A549 (cell line): ENCODE results near the gene IL5RA. TPM values are rescaled to one million over a fixed set of nuclear protein-coding genes. Genes with fewer than 3 reads are reported as not detected.

Experiments used
- ATAC-seq, 2 experiments: fragments of 200-7000 bp in 1 of 2; fragments of >200 bp in 1 of 2; cut with Nextera tagmentation in 1 of 2; cut with Tn5 transposase in 1 of 2; 3 replicates each; pipeline versions ENCODE4 v1.8.0 to v1.9.1; 2018 to 2020; ENCODE audit warnings: mild to moderate bottlenecking in 1 of 2, moderate library complexity in 1 of 2
- CTCF ChIA-PET: fragments of 300-600 bp; sonication (Branson Sonifier 250); formaldehyde crosslinking; extraction: SDS; loops from one replicate; lab custom pipeline; 2021; ENCODE audit warnings: antibody characterized with exemption, inconsistent platforms; lab: Yijun Ruan, JAX
- POLR2A ChIA-PET: fragments of 350-600 bp; formaldehyde crosslinking; extraction: SDS; loops from one replicate; lab custom pipeline; 2021; ENCODE audit warnings: antibody characterized with exemption, inconsistent platforms; lab: Yijun Ruan, JAX
- DNase-seq, 2 experiments: peaks; one replicate each; pipeline versions ENCODE4 v3.0.0 to v3.0.0-alpha.2; 2011 to 2016; ENCODE audit warnings: low read depth in 1 of 2, low spot score in 1 of 2
- FAIRE-seq: peaks from 2 replicates; lab custom pipeline; 2011; peaks lifted over from hg19 to GRCh38; lab: Jason Lieb, UNC
- H3K27ac ChIP-seq, 2 experiments: fragments of >200 bp; sonication (Bioruptor Twin); formaldehyde crosslinking; 3 replicates each; pipeline ENCODE4 v1.5.1; 2016 to 2017
- H3K4me1 ChIP-seq: fragments of >200 bp; sonication (Bioruptor Twin); formaldehyde crosslinking; 3 replicates; pipeline ENCODE4 v1.6.1; 2016
- H3K4me2 ChIP-seq: fragments of >200 bp; sonication (Bioruptor Twin); formaldehyde crosslinking; 3 replicates; pipeline ENCODE4 v1.6.1; 2016
- H3K4me3 ChIP-seq: fragments of >200 bp; sonication (Bioruptor Twin); formaldehyde crosslinking; 3 replicates; pipeline ENCODE4 v1.5.1; 2016
- H3K9me3 ChIP-seq: fragments of >200 bp; sonication (Bioruptor Twin); formaldehyde crosslinking; 3 replicates; pipeline ENCODE4 v1.6.1; 2016
- BHLHE40 ChIP-seq: IDR thresholded peaks from 2 replicates; pipeline ENCODE4 v1.6.1; 2012; ENCODE audit warnings: low read depth, low read length, inconsistent platforms
- CBX2 ChIP-seq: fragments of 200-600 bp; sonication (generic); IDR thresholded peaks from 2 replicates; pipeline ENCODE4 v1.6.1; 2016; ENCODE audit warnings: low read depth, mild to moderate bottlenecking, borderline replicate concordance
- CEBPB ChIP-seq, 2 experiments: fragments of >200 bp in 1 of 2; sonication (Bioruptor Twin) in 1 of 2; formaldehyde crosslinking in 1 of 2; IDR thresholded peaks; 2 replicates each; pipeline ENCODE4 v1.6.1; 2012 to 2016
- CHD2 ChIP-seq: fragments of 150-350 bp; IDR thresholded peaks from 2 replicates; pipeline ENCODE4 v1.6.1; 2014; ENCODE audit warnings: low read length; ENCODE audit not compliant: partially characterized antibody
- FOSB ChIP-seq: fragments of 250-450 bp; sonication (Bioruptor Pico); IDR thresholded peaks from 2 replicates; pipeline ENCODE4 v1.5.0; 2020; ENCODE audit warnings: mild to moderate bottlenecking, moderate library complexity
- FOSL2 ChIP-seq, 2 experiments: fragments of 450-650 bp in 1 of 2; fragments of >200 bp in 1 of 2; sonication (Bioruptor Twin) in 1 of 2; formaldehyde crosslinking; IDR thresholded peaks; 2 replicates each; pipeline versions ENCODE4 v1.5.0 to v1.6.1; 2016 to 2020; ENCODE audit warnings: mild to moderate bottlenecking in 1 of 2, moderate library complexity in 1 of 2
- GATA3 ChIP-seq: IDR thresholded peaks from 2 replicates; pipeline ENCODE4 v1.6.1; 2012; ENCODE audit warnings: borderline replicate concordance
- HDAC2 ChIP-seq: fragments of 200-600 bp; sonication (generic); IDR thresholded peaks from 2 replicates; pipeline ENCODE4 v1.6.1; 2016
- HOXA7 ChIP-seq: fragments of 250-450 bp; sonication (Bioruptor Pico); IDR thresholded peaks from 2 replicates; pipeline ENCODE4 v1.5.0; 2020; ENCODE audit warnings: mild to moderate bottlenecking, moderate library complexity
- JUNB ChIP-seq: fragments of >200 bp; sonication (Bioruptor Twin); formaldehyde crosslinking; IDR thresholded peaks from 2 replicates; pipeline ENCODE4 v1.6.1; 2016
- KDM5A ChIP-seq: fragments of 200-600 bp; sonication (generic); IDR thresholded peaks from 2 replicates; pipeline ENCODE4 v1.6.1; 2016; ENCODE audit warnings: antibody characterized with exemption, mild to moderate bottlenecking
- MYC ChIP-seq: IDR thresholded peaks from 2 replicates; pipeline ENCODE4 v1.6.1; 2012; ENCODE audit warnings: mild to moderate bottlenecking, inconsistent platforms, low read length, improper control_type of control experiment, borderline replicate concordance
- NPAS2 ChIP-seq: fragments of 250-450 bp; sonication (Bioruptor Pico); IDR thresholded peaks from 2 replicates; pipeline ENCODE4 v1.8.0; 2022; ENCODE audit warnings: mild to moderate bottlenecking, moderate library complexity, borderline replicate concordance
- PBX3 ChIP-seq: IDR thresholded peaks from 2 replicates; pipeline ENCODE4 v1.6.1; 2012
- PHF8 ChIP-seq: fragments of 200-600 bp; sonication (generic); IDR thresholded peaks from 2 replicates; pipeline ENCODE4 v1.6.1; 2016; ENCODE audit warnings: low read depth, mild to moderate bottlenecking, antibody characterized with exemption, moderate library complexity, borderline replicate concordance
- RAD21 ChIP-seq, 2 experiments: fragments of >200 bp in 1 of 2; sonication (Bioruptor Twin) in 1 of 2; formaldehyde crosslinking in 1 of 2; IDR thresholded peaks in 1 of 2; conservative IDR thresholded peaks in 1 of 2; 2 replicates in 1 of 2; 3 replicates in 1 of 2; pipeline ENCODE4 v1.6.1; 2012 to 2018; ENCODE audit warnings: inconsistent platforms in 1 of 2
- RARB ChIP-seq: fragments of 250-450 bp; sonication (Bioruptor Pico); IDR thresholded peaks from 2 replicates; pipeline ENCODE4 v1.8.0; 2021; ENCODE audit warnings: mild to moderate bottlenecking, moderate library complexity
- RCOR1 ChIP-seq: fragments of 150-350 bp; IDR thresholded peaks from 2 replicates; pipeline ENCODE4 v1.6.1; 2014; ENCODE audit warnings: antibody characterized with exemption, low read length, low read depth
- RFX5 ChIP-seq: fragments of 450-650 bp; IDR thresholded peaks from 2 replicates; pipeline ENCODE4 v1.7.1; 2014; ENCODE audit warnings: antibody characterized with exemption, mild to moderate bottlenecking, moderate library complexity
- TFCP2L1 ChIP-seq: fragments of 250-450 bp; sonication (Bioruptor Pico); IDR thresholded peaks from 2 replicates; pipeline ENCODE4 v1.5.0; 2021; ENCODE audit warnings: mild to moderate bottlenecking
- USF2 ChIP-seq: fragments of 450-650 bp; IDR thresholded peaks from 2 replicates; pipeline ENCODE4 v1.6.1; 2014; ENCODE audit warnings: antibody characterized with exemption
- ZNF302 ChIP-seq: fragments of 250-450 bp; sonication (Bioruptor Pico); IDR thresholded peaks from 2 replicates; pipeline ENCODE4 v1.9.0; 2021; ENCODE audit warnings: inconsistent platforms, mild to moderate bottlenecking, moderate library complexity
- WGBS: methylation state at CpG from one replicate; pipeline ENCODE4 v1.1.6; 2017; ENCODE audit errors: missing lambda C conversion rate; 5-methylcytosine and 5-hydroxymethylcytosine counted together
- polyA plus RNA-seq, 4 experiments: library from polyadenylated mRNA; depleted of rRNA in 3 of 4; stranded (reverse); fragments of >200 nt; fragmentation: RNase III in 1 of 4; extraction: RNeasy Plus Mini Kit Qiagen cat#74134 plus additional on column Dnase treatment in 1 of 4; gene quantifications; 2 replicates in 3 of 4; 3 replicates in 1 of 4; pipeline ENCODE4 v1.2.3, GENCODE V29; 2011 to 2017

The IL5RA gene
- polyA plus RNA-seq, 2 of the 4 experiments (the other 2 are of a cell fraction): not detected

GRCh38 chr3:3097958-3098357, 12.2 kb downstream of the IL5RA start:
- FAIRE-seq: no peak
- no peak overlapping the region for H3K4me2 ChIP-seq
- DNase-seq: no peak
- no peak for TF ChIP-seq NPAS2
- no peak for TF ChIP-seq RAD21 (conservative IDR thresholded peaks at IDR 0.05 in 1 of 2, IDR thresholded peaks at IDR 0.05 in 1 of 2)
- no peak for TF ChIP-seq GATA3
- no peak for TF ChIP-seq CBX2
- no peak for TF ChIP-seq PBX3
- no peak for TF ChIP-seq RARB (CRISPR knock-in tag)
- no peak for TF ChIP-seq RCOR1
- no peak for TF ChIP-seq KDM5A
- no peak for TF ChIP-seq FOSB (CRISPR knock-in tag)
- no peak for TF ChIP-seq JUNB
- TF ChIP-seq USF2: no peak
- no peak for TF ChIP-seq BHLHE40
- TF ChIP-seq, all 56 proteins: peak for 0
- ATAC-seq: no peak
- WGBS: 23% methylated on average over 4 of the region's 4 CpGs
- H3K9me3 ChIP-seq: no peaks in the 10 kb centered on the region
- ChIA-PET CTCF (no interaction called here), POLR2A (no interaction called here)
- H3K4me3 ChIP-seq: no peak overlapping the region
- no peak overlapping the region for H3K27ac ChIP-seq
- no peaks in the 10 kb centered on the region for H3K4me1 ChIP-seq

- CTCF ChIA-PET: no interaction called here
- no peak overlapping the region for H3K4me2 ChIP-seq
- no peak for FAIRE-seq
- TF ChIP-seq HDAC2 (no peak), CHD2 (no peak), CEBPB (IDR thresholded peaks at IDR 0.05) (no peak), ZNF302 (CRISPR knock-in tag) (no peak), PBX3 (no peak), MYC (no peak)
- TF ChIP-seq, all 56 proteins: peak for 0
- DNase-seq: no peak
- WGBS: 15% methylated on average over 4 of the region's 4 CpGs
- H3K27ac ChIP-seq: no peak overlapping the region
- POLR2A ChIA-PET: no interaction called here
- no peaks in the 10 kb centered on the region for H3K4me1 ChIP-seq
- no peaks in the 10 kb centered on the region for H3K9me3 ChIP-seq
- H3K4me3 ChIP-seq: no peak overlapping the region
- no peak for ATAC-seq
These were observed 21.2 kb downstream of the IL5RA start for GRCh38 chr3:3089017-3089416.

GRCh38 chr3:3087716-3088465, 22.3 kb downstream of the IL5RA start:
- no peak for FAIRE-seq
- ChIA-PET CTCF (interaction anchor here (0.6 kb wide), 1 partner anchor 406 kb away, joined by 3 read pairs; no protein-coding TSS in a partner anchor), POLR2A (no interaction called here)
- no peak for DNase-seq
- TF ChIP-seq RARB (CRISPR knock-in tag) (no peak), FOSL2 (IDR thresholded peaks at IDR 0.05) (no peak), FOSL2 (CRISPR knock-in tag; IDR thresholded peaks at IDR 0.05) (no peak), RFX5 (no peak), CHD2 (no peak), PHF8 (no peak), FOSB (CRISPR knock-in tag) (no peak), TFCP2L1 (no peak), RAD21 (conservative IDR thresholded peaks at IDR 0.05 in 1 of 2, IDR thresholded peaks at IDR 0.05 in 1 of 2) (no peak), HOXA7 (CRISPR knock-in tag) (no peak), ZNF302 (CRISPR knock-in tag) (no peak)
- no peak overlapping the region for H3K4me3 ChIP-seq
- no peak overlapping the region for H3K27ac ChIP-seq
- no peak overlapping the region for H3K4me2 ChIP-seq
- WGBS: 61% methylated on average over 7 of the region's 7 CpGs
- H3K9me3 ChIP-seq: no peaks in the 10 kb centered on the region
- ATAC-seq: no peak
- H3K4me1 ChIP-seq: no peaks in the 10 kb centered on the region
